Prostate gland (tissue), 2 donors: Measurements from ENCODE around the gene MYBBP1A. TPM values are rescaled to one million over a fixed set of nuclear protein-coding genes. Genes with fewer than 3 reads are reported as not detected.
A peak's percentile ranks its signal among the peaks of the same experiment; 100 is the strongest.

ENCODE experiments used
- DNase-seq: peaks from one replicate; pipeline ENCODE4 v3.0.0-alpha.2; 2019; ENCODE audit warnings: low spot score
- H3K27ac ChIP-seq, 2 donors: fragments of 200-600 bp; sonication (generic); 2 replicates each; pipeline ENCODE4 v1.5.1; 2017 to 2019
- H3K27me3 ChIP-seq: fragments of 200-600 bp; sonication (generic); replicated peaks from 2 replicates; pipeline ENCODE4 v1.5.1; 2019; ENCODE audit not compliant: insufficient read depth
- H3K36me3 ChIP-seq, 2 donors: fragments of 200-600 bp; sonication (generic); 1 replicate in 1 of 2; 2 replicates in 1 of 2; pipeline versions ENCODE4 v1.5.1 to v1.8.1; 2017 to 2019
- H3K4me1 ChIP-seq: fragments of 200-600 bp; sonication (generic); replicated peaks from 2 replicates; pipeline ENCODE4 v1.5.1; 2019
- H3K4me3 ChIP-seq, 2 donors: fragments of 200-600 bp; sonication (generic); 2 replicates each; pipeline ENCODE4 v1.5.1; 2017 to 2019
- H3K9me3 ChIP-seq: fragments of 200-600 bp; sonication (generic); 2 replicates; pipeline ENCODE4 v1.5.1; 2017
- CTCF ChIP-seq, 4 experiments: fragments of 200-600 bp in 2 of 4; fragments of 450-650 bp in 2 of 4; sonication (generic) in 2 of 4; IDR thresholded peaks; 1 replicate in 3 of 4; 2 replicates in 1 of 4; pipeline ENCODE4 v1.5.1; 2016 to 2019; ENCODE audit warnings: antibody characterized with exemption in 4 of 4, mild to moderate bottlenecking in 2 of 4, moderate library complexity in 2 of 4
- POLR2A ChIP-seq: fragments of 450-650 bp; IDR thresholded peaks from one replicate; pipeline ENCODE4 v1.6.1; 2016; ENCODE audit warnings: antibody characterized with exemption, mild to moderate bottlenecking
- POLR2AphosphoS5 ChIP-seq: sonication (generic); formaldehyde crosslinking; IDR thresholded peaks from one replicate; pipeline ENCODE4 v1.6.1; 2017; ENCODE audit warnings: antibody characterized with exemption
- WGBS: methylation state at CpG from one replicate; pipeline ENCODE4 v1.1.5; 2018; 5-methylcytosine and 5-hydroxymethylcytosine counted together
- intact Hi-C: fragments of 100-400 bp; cut with DNase I; formaldehyde crosslinking; loops from one replicate; pipeline ENCODE4 v1.14.2; 2022
- total RNA-seq, 2 donors: library from RNA; depleted of rRNA; stranded (reverse); fragments of >200 nt; gene quantifications; one replicate each; pipeline ENCODE4 v1.1.0, GENCODE V29; 2016

MYBBP1A gene
- total RNA-seq, 2 donors from 2014 or later: 44.4 to 71.2 TPM

GRCh38 chr17:4594931-4595684 lies 39.9 kb upstream of the MYBBP1A start:
- H3K36me3 ChIP-seq: no peaks in the 10 kb centered on the region
- no peak overlapping the region for H3K4me3 ChIP-seq
- TF ChIP-seq CTCF (IDR thresholded peaks at IDR 0.05) (peak in 2 of 4 experiments; percentile 19 to 46), POLR2A (no peak)
- no peak overlapping the region for H3K27ac ChIP-seq
- H3K9me3 ChIP-seq: no peaks in the 10 kb centered on the region
- DNase-seq: no peak
- intact Hi-C loops: no loop called here
- 51% methylated on average over 29 of the region's 29 CpGs for WGBS
- H3K27me3 ChIP-seq: no peaks in the 10 kb centered on the region
- H3K4me1 ChIP-seq: no peaks in the 10 kb centered on the region

DNA sequence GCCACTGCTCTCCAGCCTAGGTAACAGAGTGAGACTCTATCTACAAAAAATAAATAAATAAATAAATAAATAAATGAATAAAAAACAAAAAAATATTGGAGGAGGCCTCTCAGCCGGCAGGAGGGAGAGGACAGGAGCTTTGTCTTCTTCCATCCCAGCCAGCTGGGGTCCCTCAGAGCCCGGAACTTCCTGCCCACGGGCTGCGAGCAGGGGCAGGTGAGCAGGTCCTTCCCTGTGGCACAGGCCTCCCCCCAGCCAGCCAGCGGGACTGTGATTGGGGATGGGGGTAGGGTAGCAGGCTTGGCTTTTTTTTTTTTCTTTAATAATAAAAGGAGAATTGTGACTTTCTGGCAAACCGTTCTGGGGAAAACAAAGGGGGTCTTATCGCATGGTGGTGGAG lies 39.2 kb upstream of the MYBBP1A start:
- Histone ChIP-seq H3K27ac (no peak overlapping the region), H3K4me3 (no peak overlapping the region), H3K27me3 (no peaks in the 10 kb centered on the region), H3K4me1 (no peaks in the 10 kb centered on the region), H3K9me3 (no peaks in the 10 kb centered on the region), H3K36me3 (no peaks in the 10 kb centered on the region)
- TF ChIP-seq CTCF (IDR thresholded peaks at IDR 0.05): no peak
- no peak for TF ChIP-seq POLR2AphosphoS5
- TF ChIP-seq POLR2A: no peak
- DNase-seq: no peak
- 77% methylated on average over 7 of the region's 7 CpGs for WGBS
- intact Hi-C loops: no loop called here

DNA sequence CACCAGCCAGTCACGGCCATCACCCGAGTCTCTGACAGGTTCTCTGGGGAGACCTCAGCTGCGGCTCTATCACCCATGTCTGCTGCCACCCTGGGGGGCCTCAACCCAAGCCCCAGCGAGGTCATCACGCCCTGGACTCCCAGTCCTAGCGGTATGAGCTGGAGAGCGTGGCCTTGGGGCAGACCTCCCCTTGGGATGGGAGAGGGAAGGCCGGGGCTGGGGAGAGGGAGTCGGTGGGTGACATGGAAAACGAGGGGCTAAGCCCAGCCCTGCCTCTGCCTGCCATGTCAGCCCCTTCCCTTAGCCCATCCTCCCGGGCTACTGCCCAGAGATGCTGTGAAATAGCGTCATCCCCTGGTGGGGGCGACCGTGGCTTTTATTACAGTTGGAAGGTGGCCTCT lies 37.8 kb upstream of the MYBBP1A start:
- no peaks in the 10 kb centered on the region for H3K4me1 ChIP-seq
- H3K27ac ChIP-seq: no peak overlapping the region
- no peak for TF ChIP-seq CTCF (IDR thresholded peaks at IDR 0.05)
- TF ChIP-seq POLR2AphosphoS5: no peak
- TF ChIP-seq POLR2A: no peak
- DNase-seq: no peak
- H3K36me3 ChIP-seq: no peaks in the 10 kb centered on the region
- WGBS: 78% methylated on average over 14 of the region's 14 CpGs
- no peaks in the 10 kb centered on the region for H3K27me3 ChIP-seq
- H3K4me3 ChIP-seq: no peak overlapping the region
- intact Hi-C loops: no loop called here
- no peaks in the 10 kb centered on the region for H3K9me3 ChIP-seq

GRCh38 chr17:4592240-4593005 lies 37.2 kb upstream of the MYBBP1A start:
- Histone ChIP-seq H3K36me3 (no peaks in the 10 kb centered on the region), H3K9me3 (no peaks in the 10 kb centered on the region), H3K4me3 (no peak overlapping the region), H3K27ac (no peak overlapping the region), H3K4me1 (no peaks in the 10 kb centered on the region), H3K27me3 (no peaks in the 10 kb centered on the region)
- TF ChIP-seq POLR2A (no peak), POLR2AphosphoS5 (no peak), CTCF (IDR thresholded peaks at IDR 0.05) (no peak)
- no peak for DNase-seq
- intact Hi-C loops: no loop called here
- WGBS: 87% methylated on average over 11 of the region's 11 CpGs

DNA sequence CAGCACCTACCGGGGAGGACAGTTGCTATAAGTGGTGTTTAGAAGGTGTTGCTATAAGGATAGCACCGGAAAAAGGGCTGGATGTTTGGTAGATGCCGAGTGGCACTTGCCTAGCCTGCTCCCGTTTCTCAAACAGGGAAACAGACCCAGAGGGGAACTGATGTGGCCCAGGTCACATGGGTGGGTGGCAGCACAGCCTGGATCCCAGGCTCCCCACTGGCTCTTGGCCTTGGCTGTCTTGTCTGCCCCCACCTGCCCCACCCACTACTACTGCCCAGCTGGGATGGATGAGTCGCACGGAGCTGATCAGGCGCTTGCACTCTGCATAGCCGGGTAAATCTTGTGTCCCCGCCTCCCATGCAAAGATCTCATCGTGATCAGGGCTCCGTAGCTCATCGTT lies 36.3 kb upstream of the MYBBP1A start:
- DNase-seq: no peak
- WGBS: 63% methylated on average over 12 of the region's 12 CpGs
- no peak overlapping the region for H3K4me3 ChIP-seq
- H3K27ac ChIP-seq: no peak overlapping the region
- H3K4me1 ChIP-seq: no peaks in the 10 kb centered on the region
- no peaks in the 10 kb centered on the region for H3K27me3 ChIP-seq
- H3K36me3 ChIP-seq: no peaks in the 10 kb centered on the region
- no peaks in the 10 kb centered on the region for H3K9me3 ChIP-seq
- intact Hi-C loops: no loop called here
- no peak for TF ChIP-seq POLR2A
- TF ChIP-seq CTCF (IDR thresholded peaks at IDR 0.05): no peak
- TF ChIP-seq POLR2AphosphoS5: no peak
